MM.1S (cell line): ENCODE data around the gene MRPL38.

Experiments used
- CTCF ChIP-seq: fragments of 300-600 bp; sonication (generic); IDR thresholded peaks from 2 replicates; pipeline ENCODE4 v1.5.1; 2016; ENCODE audit warnings: antibody characterized with exemption, low read length, mixed read lengths
- EZH2 ChIP-seq: fragments of 300-600 bp; sonication (generic); optimal IDR thresholded peaks from 2 replicates; pipeline ENCODE3; 2017; ENCODE audit warnings: low read depth, mild to moderate bottlenecking, antibody characterized with exemption, low read length, mixed read lengths
- EZH2phosphoT487 ChIP-seq: fragments of 300-600 bp; sonication (generic); IDR thresholded peaks from 2 replicates; pipeline ENCODE4 v1.6.1; 2018; ENCODE audit warnings: antibody characterized with exemption, low read length

- TF ChIP-seq CTCF (no peak), EZH2phosphoT487 (no peak), EZH2 (no peak)
These were observed 45.7 kb upstream of the MRPL38 start for GRCh38 chr17:75950421-75950820.
